ENCODE data around the gene ING5.

GRCh38 chr2:241660593-241661213 lies 41.1 kb upstream of the ING5 start:
- TF ChIP-seq CTCF (IDR thresholded peaks at IDR 0.05; ENCODE audit: borderline replicate concordance, extremely low read depth, low read length, poor library complexity, severe bottlenecking) = no peak
- no peak for TF ChIP-seq EZH2 (IDR thresholded peaks at IDR 0.05; ENCODE audit: borderline replicate concordance, low read depth, low read length, severe bottlenecking)
